HG03571 (cell line): ENCODE data around the gene ERC2.

ENCODE experiments used
- ATAC-seq: cut with Tn5 transposase; IDR thresholded peaks from one replicate; pipeline ENCODE4 v1.9.1; 2021; ENCODE audit not compliant: unreplicated experiment

Gene ERC2

GRCh38 chr3:55471084-55471483 is 997.2 kb downstream of the ERC2 start:
- ATAC-seq, result no peak

DNA sequence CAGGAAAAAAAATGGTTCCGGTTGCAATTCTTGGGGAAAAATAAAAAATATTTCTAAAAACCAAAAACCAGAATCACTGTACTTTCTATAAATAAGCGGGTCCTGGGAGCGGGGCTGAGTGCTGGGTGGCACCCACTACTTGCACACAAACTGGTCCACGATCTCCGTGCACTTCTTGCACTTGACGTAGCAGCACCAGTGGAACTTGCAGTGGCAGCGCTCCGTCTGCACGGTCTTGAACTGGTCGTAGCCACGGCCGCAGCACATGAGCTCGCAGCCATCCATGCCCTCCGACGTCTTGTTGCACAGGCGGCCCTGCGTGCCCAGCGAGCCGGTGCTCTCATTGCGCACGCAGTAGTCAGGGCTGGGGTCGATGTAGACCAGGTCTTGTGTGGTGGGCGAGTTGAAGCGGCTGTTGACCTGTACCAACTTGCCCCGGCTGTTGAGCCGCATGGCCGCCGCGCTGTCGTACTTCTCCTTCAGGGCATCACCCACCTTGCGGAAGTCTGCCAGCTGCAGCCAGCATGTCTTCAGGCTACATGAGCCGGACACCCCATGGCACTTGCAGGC is 998.2 kb downstream of the ERC2 start:
- ATAC-seq, result no peak

DNA sequence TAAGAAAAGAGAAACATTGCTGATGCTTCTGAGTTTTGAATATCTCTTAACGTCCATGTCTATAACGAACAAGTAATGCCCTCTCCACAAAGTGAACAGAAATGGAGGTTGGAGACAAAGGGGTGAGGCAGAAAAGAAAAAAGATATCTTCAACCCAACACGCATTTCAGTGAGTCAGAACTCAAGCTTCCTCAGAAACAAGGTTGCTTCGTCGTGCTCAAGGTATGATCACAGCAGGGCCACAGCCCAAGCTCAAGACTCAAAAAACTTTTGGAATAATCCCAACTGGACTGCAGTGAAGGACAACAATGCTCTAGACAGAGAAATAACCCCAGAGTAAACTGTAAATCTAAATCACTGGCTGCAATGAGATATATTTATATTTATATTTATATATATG is 1000.0 kb downstream of the ERC2 start:
- ATAC-seq, result no peak

DNA sequence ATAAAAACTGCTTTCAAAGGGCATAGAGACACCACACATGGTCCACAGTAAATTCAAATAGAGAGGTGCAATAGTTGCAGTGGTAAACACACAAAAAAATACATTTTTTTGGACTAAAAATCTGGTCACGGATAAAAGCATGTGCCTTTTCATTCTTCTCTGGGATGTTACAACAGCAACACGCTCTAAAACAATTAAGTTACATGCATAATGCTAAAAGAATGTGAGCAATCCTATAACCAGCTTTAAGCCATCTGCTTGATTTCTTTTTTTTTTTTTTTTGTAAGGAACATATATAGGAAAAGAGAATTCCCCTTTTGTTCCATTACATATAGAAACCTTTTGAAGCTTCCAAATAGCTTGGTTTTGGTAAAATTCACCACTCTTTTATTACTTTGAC is 1001.2 kb downstream of the ERC2 start:
- ATAC-seq, result no peak

DNA sequence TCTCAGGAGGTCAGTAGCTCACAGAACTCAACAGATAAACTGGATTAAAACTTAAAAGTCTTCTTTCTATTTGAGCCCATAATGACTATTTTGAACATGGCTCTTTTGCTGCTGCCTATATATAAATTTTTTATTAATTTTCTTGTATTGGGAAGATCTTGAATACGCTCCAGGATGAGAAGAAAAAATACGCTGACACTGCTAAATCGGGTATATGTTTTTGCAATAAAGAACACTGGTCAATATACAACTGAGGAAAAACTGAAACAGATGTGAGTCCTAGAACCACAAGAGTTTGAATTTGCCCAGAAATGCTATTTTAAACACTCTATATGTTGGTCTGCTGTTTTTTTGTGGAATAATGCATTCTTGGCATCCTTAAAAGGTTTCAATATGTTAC is 1001.7 kb downstream of the ERC2 start:
- ATAC-seq, result no peak

DNA sequence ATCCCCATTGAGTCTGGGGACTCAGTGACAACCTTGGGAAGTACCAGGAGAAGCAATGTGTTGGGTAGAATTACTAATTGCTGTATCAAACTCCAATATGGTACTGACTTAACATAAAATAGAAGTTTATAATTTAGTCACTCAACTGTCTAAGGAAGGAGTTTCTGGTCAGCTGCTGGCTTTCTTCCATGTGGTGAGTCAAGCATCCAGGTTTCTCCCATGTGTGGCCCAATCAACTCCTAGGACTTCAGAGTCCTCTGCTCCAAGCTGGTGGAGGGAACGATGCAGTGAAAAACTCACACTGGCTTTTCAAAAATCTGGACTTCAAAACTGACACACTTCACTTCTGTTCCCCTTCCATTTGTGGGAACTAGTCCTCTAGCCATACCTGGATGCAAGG is 1006.4 kb downstream of the ERC2 start:
- ATAC-seq, result no peak

GRCh38 chr3:55459838-55460237 is 1008.4 kb downstream of the ERC2 start:
- no peak for ATAC-seq
